ENCODE measurements around the gene BEST1. TPM values are rescaled to one million over a fixed set of nuclear protein-coding genes. Genes with fewer than 3 reads are reported as not detected.

Gene BEST1
- total and polyA plus RNA-seq, 2 of the 13 experiments (the other 11 are each of a cell fraction or from before 2014, with no cell fraction given), result 0.09 to 0.65 TPM

DNA sequence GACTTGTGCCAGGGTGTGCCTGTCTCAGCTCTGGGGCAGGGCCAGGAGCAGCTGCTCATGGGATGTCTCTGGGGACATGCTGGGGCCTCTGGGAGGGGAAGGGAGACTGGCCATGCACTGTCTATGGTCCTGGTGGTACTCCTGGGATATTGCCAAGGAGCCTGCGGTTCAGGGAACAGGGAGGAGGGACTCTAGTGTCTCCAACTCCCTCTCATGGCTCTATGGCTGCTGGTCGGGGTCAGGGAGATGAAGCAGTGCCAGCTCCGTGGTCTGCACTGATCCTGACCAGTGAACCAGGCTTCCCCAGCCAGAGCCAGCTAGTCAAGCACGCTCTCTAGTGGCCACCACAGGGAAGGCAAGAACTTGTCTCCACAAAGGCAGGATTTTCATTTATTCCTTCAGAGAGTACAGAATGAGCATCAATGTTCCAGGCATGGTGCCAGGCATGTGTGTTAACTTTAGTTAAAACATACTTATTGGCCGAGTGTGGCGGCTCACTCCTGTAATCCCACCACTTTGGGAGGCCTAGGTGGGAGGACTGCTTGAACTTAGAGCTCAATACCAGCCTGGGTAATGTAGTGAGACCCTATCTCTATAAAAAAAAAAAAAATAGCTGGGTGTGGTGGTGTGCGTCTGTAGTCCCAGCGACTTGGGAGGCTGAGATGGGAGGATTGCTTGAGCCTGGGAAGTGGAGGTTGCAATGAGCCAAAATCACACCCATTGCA is 2.5 kb upstream of the BEST1 start (continued):
- TF ChIP-seq YEATS2 (CRISPR knock-in tag; IDR thresholded peaks at IDR 0.05; ENCODE audit: borderline replicate concordance) (0 out of 2 replicates have a peak, but pooled peaks have one; percentile 41), NR2C2 (CRISPR knock-in tag; IDR thresholded peaks at IDR 0.05; ENCODE audit: borderline replicate concordance) (no peak), MLLT10 (CRISPR knock-in tag; IDR thresholded peaks at IDR 0.05) (no peak), SMC3 (IDR thresholded peaks at IDR 0.05; ENCODE audit: low read length) (peak; percentile 99), SKI (IDR thresholded peaks at IDR 0.05; ENCODE audit: partially characterized antibody) (no peak), SNAI1 (CRISPR knock-in tag; IDR thresholded peaks at IDR 0.05; ENCODE audit: borderline replicate concordance) (no peak), RBM39 (IDR thresholded peaks at IDR 0.05; ENCODE audit: low read depth, low read length, poor library complexity, severe bottlenecking) (no peak), SETDB1 (CRISPR knock-in tag; IDR thresholded peaks at IDR 0.05; ENCODE audit: borderline replicate concordance) (no peak), SMYD3 (CRISPR knock-in tag; IDR thresholded peaks at IDR 0.05) (no peak), ZNF230 (CRISPR knock-in tag; IDR thresholded peaks at IDR 0.05) (no peak), ZNF720 (CRISPR knock-in tag; IDR thresholded peaks at IDR 0.05) (no peak), ZNF790 (CRISPR knock-in tag; IDR thresholded peaks at IDR 0.05; ENCODE audit: borderline replicate concordance) (no peak)
- TF ChIP-seq, protein P1, sequence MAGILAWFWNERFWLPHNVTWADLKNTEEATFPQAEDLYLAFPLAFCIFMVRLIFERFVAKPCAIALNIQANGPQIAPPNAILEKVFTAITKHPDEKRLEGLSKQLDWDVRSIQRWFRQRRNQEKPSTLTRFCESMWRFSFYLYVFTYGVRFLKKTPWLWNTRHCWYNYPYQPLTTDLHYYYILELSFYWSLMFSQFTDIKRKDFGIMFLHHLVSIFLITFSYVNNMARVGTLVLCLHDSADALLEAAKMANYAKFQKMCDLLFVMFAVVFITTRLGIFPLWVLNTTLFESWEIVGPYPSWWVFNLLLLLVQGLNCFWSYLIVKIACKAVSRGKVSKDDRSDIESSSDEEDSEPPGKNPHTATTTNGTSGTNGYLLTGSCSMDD (CRISPR knock-in tag; IDR thresholded peaks at IDR 0.05), result no peak
- TF ChIP-seq, protein P2, sequence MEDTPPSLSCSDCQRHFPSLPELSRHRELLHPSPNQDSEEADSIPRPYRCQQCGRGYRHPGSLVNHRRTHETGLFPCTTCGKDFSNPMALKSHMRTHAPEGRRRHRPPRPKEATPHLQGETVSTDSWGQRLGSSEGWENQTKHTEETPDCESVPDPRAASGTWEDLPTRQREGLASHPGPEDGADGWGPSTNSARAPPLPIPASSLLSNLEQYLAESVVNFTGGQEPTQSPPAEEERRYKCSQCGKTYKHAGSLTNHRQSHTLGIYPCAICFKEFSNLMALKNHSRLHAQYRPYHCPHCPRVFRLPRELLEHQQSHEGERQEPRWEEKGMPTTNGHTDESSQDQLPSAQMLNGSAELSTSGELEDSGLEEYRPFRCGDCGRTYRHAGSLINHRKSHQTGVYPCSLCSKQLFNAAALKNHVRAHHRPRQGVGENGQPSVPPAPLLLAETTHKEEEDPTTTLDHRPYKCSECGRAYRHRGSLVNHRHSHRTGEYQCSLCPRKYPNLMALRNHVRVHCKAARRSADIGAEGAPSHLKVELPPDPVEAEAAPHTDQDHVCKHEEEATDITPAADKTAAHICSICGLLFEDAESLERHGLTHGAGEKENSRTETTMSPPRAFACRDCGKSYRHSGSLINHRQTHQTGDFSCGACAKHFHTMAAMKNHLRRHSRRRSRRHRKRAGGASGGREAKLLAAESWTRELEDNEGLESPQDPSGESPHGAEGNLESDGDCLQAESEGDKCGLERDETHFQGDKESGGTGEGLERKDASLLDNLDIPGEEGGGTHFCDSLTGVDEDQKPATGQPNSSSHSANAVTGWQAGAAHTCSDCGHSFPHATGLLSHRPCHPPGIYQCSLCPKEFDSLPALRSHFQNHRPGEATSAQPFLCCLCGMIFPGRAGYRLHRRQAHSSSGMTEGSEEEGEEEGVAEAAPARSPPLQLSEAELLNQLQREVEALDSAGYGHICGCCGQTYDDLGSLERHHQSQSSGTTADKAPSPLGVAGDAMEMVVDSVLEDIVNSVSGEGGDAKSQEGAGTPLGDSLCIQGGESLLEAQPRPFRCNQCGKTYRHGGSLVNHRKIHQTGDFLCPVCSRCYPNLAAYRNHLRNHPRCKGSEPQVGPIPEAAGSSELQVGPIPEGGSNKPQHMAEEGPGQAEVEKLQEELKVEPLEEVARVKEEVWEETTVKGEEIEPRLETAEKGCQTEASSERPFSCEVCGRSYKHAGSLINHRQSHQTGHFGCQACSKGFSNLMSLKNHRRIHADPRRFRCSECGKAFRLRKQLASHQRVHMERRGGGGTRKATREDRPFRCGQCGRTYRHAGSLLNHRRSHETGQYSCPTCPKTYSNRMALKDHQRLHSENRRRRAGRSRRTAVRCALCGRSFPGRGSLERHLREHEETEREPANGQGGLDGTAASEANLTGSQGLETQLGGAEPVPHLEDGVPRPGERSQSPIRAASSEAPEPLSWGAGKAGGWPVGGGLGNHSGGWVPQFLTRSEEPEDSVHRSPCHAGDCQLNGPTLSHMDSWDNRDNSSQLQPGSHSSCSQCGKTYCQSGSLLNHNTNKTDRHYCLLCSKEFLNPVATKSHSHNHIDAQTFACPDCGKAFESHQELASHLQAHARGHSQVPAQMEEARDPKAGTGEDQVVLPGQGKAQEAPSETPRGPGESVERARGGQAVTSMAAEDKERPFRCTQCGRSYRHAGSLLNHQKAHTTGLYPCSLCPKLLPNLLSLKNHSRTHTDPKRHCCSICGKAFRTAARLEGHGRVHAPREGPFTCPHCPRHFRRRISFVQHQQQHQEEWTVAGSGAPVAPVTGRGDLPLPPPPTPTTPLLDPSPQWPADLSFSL (CRISPR knock-in tag; IDR thresholded peaks at IDR 0.05), result no peak
- TF ChIP-seq, protein P3, sequence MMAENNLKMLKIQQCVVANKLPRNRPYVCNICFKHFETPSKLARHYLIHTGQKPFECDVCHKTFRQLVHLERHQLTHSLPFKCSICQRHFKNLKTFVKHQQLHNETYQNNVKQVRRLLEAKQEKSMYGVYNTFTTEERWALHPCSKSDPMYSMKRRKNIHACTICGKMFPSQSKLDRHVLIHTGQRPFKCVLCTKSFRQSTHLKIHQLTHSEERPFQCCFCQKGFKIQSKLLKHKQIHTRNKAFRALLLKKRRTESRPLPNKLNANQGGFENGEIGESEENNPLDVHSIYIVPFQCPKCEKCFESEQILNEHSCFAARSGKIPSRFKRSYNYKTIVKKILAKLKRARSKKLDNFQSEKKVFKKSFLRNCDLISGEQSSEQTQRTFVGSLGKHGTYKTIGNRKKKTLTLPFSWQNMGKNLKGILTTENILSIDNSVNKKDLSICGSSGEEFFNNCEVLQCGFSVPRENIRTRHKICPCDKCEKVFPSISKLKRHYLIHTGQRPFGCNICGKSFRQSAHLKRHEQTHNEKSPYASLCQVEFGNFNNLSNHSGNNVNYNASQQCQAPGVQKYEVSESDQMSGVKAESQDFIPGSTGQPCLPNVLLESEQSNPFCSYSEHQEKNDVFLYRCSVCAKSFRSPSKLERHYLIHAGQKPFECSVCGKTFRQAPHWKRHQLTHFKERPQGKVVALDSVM (CRISPR knock-in tag; IDR thresholded peaks at IDR 0.05), result no peak
- TF ChIP-seq, protein P4, sequence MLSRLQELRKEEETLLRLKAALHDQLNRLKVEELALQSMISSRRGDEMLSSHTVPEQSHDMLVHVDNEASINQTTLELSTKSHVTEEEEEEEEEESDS (CRISPR knock-in tag; IDR thresholded peaks at IDR 0.05; ENCODE audit: borderline replicate concordance), result no peak
- TF ChIP-seq, protein P5, sequence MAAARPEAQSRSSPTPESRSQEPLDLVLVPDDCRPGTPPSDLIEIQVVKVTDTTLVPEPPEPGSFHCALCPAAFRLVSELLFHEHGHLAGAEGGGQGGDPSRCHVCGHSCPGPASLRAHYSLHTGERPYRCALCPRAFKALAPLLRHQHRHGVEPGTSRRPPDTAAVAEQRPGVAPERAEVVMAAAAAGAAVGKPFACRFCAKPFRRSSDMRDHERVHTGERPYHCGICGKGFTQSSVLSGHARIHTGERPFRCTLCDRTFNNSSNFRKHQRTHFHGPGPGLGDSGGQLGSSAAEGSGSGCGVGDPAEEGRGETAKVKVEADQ (CRISPR knock-in tag; IDR thresholded peaks at IDR 0.05; ENCODE audit: borderline replicate concordance), result no peak
